ENCODE results near the gene SOS1.

SOS1 gene

DNA sequence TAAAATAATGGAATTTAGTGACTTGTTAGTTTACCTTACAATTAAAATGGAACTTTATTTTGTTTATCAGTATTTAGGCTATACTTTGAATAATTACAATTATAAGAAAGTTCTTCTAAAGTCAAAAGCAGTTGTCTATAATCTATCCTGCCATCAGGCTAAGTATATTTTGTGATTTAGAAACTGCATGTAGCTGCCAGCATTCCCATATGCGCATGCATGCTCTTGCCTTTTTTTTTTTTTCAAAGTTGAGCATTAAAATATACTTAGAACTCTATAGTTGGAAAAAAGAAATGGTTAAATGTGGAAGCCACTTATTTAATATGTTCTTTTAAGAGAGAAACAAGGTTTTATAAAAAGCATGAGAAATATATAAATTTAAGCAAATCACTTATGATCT lies 132.1 kb downstream of the SOS1 start:
- no peak for TF ChIP-seq SIN3A (IDR thresholded peaks at IDR 0.05; ENCODE audit: borderline replicate concordance, insufficient read depth, low read length)

- TF ChIP-seq SIN3A (IDR thresholded peaks at IDR 0.05; ENCODE audit: borderline replicate concordance, insufficient read depth, low read length) (no peak), TAF1 (IDR thresholded peaks at IDR 0.05; ENCODE audit: borderline replicate concordance, insufficient read depth, low read length) (no peak), REST (IDR thresholded peaks at IDR 0.05; ENCODE audit: insufficient read depth in 1 of 2, low read depth in 2 of 2, low read length in 2 of 2) (no peak), FOXP2 (optimal IDR thresholded peaks at IDR 0.05; ENCODE audit: borderline replicate concordance, extremely low read depth, extremely low read length, insufficient read depth) (no peak), POLR2AphosphoS5 (IDR thresholded peaks at IDR 0.05; ENCODE audit: low read depth, low read length) (no peak)
Measured at GRCh38 chr2:38982498-38982897, 138.4 kb downstream of the SOS1 start.

- TF ChIP-seq SIN3A (IDR thresholded peaks at IDR 0.05; ENCODE audit: borderline replicate concordance, insufficient read depth, low read length) (no peak), TAF1 (IDR thresholded peaks at IDR 0.05; ENCODE audit: borderline replicate concordance, insufficient read depth, low read length) (no peak), POLR2AphosphoS5 (IDR thresholded peaks at IDR 0.05; ENCODE audit: low read depth, low read length) (no peak), FOXP2 (optimal IDR thresholded peaks at IDR 0.05; ENCODE audit: borderline replicate concordance, extremely low read depth, extremely low read length, insufficient read depth) (no peak), REST (IDR thresholded peaks at IDR 0.05; ENCODE audit: insufficient read depth in 1 of 2, low read depth in 2 of 2, low read length in 2 of 2) (no peak)
Measured at GRCh38 chr2:38981670-38982357, 139.0 kb downstream of the SOS1 start.

DNA sequence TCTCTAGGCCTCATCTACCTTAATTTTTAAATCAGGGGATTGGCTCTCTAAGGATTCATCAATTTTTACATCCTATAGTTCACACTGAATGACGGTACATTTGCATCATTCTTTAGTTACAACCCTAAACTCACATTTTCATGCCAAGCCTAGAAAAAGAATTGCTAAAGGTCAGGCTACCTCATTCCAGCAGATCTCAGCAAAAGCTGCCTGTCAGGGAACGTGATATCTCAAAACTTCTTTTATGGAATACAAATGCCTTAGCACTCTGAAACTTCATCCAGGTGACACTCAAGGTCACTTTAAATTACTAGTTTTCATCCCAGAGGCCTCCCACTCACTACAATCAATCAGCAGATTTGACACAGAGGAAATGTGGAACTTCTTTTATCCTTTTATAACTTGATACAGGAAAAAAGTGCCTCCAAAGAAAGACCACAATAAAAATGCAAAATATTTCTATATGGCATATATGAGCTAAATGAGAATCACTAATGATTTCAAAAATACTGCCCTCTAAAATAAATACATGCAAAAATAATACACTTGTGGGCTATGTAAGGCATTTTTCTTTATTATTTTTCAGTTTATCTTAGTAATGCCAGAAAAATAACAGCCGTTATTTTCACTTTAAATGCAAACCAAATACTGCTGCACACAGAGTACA lies 139.7 kb downstream of the SOS1 start:
- TF ChIP-seq TAF1 (IDR thresholded peaks at IDR 0.05; ENCODE audit: borderline replicate concordance, insufficient read depth, low read length) (no peak), REST (IDR thresholded peaks at IDR 0.05; ENCODE audit: insufficient read depth in 1 of 2, low read depth in 2 of 2, low read length in 2 of 2) (no peak), FOXP2 (optimal IDR thresholded peaks at IDR 0.05; ENCODE audit: borderline replicate concordance, extremely low read depth, extremely low read length, insufficient read depth) (no peak), POLR2AphosphoS5 (IDR thresholded peaks at IDR 0.05; ENCODE audit: low read depth, low read length) (no peak), SIN3A (IDR thresholded peaks at IDR 0.05; ENCODE audit: borderline replicate concordance, insufficient read depth, low read length) (no peak)

GRCh38 chr2:38978908-38979307 lies 141.9 kb downstream of the SOS1 start:
- TF ChIP-seq REST (IDR thresholded peaks at IDR 0.05; ENCODE audit: insufficient read depth in 1 of 2, low read depth in 2 of 2, low read length in 2 of 2): no peak
- TF ChIP-seq FOXP2 (optimal IDR thresholded peaks at IDR 0.05; ENCODE audit: borderline replicate concordance, extremely low read depth, extremely low read length, insufficient read depth): no peak
- no peak for TF ChIP-seq SIN3A (IDR thresholded peaks at IDR 0.05; ENCODE audit: borderline replicate concordance, insufficient read depth, low read length)
- TF ChIP-seq TAF1 (IDR thresholded peaks at IDR 0.05; ENCODE audit: borderline replicate concordance, insufficient read depth, low read length): no peak
- no peak for TF ChIP-seq POLR2AphosphoS5 (IDR thresholded peaks at IDR 0.05; ENCODE audit: low read depth, low read length)
